DMS114 treated with DMSO at 0.1 percent for 48 hours (cell line): Measurements from ENCODE around the gene PCMT1.
"Not testable (repeated sequence)": the region's sequence is repeated elsewhere in the genome, so short reads cannot be mapped to it uniquely, and the experiment has no call there.

ENCODE experiments used
- DNase-seq: peaks from one replicate; lab custom pipeline; 2025; ENCODE audit not compliant: unreplicated experiment; lab: John Stamatoyannopoulos, UW

PCMT1 gene

GRCh38 chr6:149813351-149813750 is 63.8 kb downstream of the PCMT1 start:
- DNase-seq: no peak

- no peak for DNase-seq
Measured at GRCh38 chr6:149815788-149816187, 66.2 kb downstream of the PCMT1 start.

GRCh38 chr6:149820506-149820905 is 71.0 kb downstream of the PCMT1 start:
- DNase-seq: no peak

DNA sequence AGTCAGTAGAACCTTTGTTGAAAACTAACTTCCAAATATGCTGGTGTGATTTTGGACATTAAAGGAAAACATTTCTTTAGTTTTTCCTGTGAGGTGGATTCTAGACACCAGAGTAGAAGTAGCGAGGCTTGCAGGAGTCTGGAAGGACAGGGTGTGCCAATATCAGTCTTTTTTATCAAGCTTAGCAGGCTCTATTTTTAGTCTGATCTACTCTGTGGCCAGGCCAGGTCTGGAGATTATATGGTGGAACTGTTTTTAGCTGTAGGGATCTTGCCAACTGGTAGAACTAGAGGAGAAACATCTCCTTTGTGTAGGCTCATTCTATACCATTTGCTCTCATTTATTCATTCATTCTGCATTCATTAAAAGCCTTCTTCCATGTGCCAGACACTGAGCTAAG is 72.0 kb downstream of the PCMT1 start:
- DNase-seq: no peak

GRCh38 chr6:149823013-149823412 is 73.5 kb downstream of the PCMT1 start:
- no peak for DNase-seq

GRCh38 chr6:149825292-149825691 is 75.8 kb downstream of the PCMT1 start:
- no peak for DNase-seq

- no peak for DNase-seq
Measured at GRCh38 chr6:149830731-149831307, 81.3 kb downstream of the PCMT1 start.

DNA sequence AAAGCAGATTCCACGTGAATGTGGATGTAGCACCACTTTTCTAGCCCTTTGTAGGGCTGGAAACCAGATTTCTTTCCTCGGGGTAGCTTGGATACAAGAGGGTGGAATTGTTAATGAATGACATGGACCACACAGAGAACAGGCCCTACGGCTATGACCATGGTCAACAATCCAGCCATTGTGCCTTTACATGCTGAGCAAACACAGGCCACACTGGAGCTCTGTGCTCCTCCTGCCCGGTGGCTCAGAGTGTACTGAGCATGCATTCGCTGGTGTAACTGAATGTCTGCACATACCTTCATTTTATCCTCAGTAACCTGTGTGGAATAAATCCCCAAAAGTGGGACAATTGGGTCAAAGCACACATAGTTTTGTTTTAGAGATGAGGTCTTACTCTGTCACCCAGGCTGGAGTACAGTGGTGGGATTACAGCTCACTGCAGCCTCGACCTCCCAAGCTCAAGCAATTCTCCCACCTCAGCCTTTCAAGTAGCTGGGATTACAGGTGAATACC is 81.8 kb downstream of the PCMT1 start:
- DNase-seq: no peak

DNA sequence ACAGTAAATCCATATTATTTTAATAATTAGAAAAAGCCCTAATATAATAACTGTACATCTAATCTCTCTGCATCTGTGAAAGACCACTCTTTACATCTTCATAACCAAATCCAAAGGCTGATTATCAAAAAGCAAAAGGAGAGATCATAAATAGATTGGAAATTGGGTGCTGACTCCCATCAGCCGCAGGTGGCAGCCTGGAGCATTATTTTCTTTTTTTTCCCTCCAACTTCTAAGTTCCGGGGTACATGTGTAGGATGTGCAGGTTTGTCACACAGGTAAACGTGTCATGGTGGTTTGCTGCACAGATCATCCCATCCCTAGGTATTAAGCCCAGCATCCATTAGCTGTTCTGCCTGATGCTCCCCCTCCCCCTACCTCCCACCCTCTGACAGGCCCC is 84.1 kb downstream of the PCMT1 start:
- no peak for DNase-seq

GRCh38 chr6:149834513-149835481 is 85.3 kb downstream of the PCMT1 start:
- DNase-seq: peak; percentile 13

DNA sequence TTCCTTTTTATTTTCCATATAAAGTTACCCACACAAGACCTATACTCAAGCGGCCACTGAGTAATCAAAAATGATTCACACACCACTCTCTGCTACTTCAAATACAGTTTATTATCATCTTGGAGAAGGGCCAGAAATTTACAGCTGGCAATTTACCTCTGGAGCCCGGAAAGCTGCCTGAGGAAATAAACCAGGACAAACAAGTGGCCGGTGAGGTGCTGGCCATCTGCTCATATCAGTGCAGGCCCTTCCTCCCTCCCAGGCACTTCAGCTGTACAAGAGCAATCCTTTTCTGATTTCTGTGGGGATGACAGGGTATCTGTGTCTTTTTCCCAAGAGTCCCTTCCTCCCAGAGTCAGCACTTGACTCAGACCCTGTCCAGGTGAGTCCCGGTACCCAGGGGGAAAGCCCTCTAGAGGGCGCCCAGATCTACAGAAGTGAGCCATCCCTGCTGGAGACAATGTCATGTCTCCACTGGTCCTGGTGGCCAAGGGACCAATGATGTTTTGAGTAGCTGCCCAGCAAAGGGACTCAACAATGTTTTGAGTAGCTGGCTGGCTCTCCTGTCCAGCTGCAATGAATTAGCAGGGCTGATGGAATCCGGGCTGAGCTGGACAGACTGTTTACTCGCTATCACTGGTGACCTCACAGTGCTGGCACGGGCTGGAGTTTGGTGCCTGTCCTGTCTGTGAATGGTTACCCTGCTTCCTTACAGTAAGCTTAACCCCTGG is 91.0 kb downstream of the PCMT1 start:
- DNase-seq: no peak

- no peak for DNase-seq
Measured at GRCh38 chr6:149842331-149842730, 92.8 kb downstream of the PCMT1 start.

GRCh38 chr6:149843051-149843633 is 93.6 kb downstream of the PCMT1 start:
- DNase-seq: no peak

GRCh38 chr6:149844036-149844435 is 94.5 kb downstream of the PCMT1 start:
- not testable (repeated sequence) for DNase-seq

GRCh38 chr6:149844480-149844879 is 94.9 kb downstream of the PCMT1 start:
- no peak for DNase-seq

DNA sequence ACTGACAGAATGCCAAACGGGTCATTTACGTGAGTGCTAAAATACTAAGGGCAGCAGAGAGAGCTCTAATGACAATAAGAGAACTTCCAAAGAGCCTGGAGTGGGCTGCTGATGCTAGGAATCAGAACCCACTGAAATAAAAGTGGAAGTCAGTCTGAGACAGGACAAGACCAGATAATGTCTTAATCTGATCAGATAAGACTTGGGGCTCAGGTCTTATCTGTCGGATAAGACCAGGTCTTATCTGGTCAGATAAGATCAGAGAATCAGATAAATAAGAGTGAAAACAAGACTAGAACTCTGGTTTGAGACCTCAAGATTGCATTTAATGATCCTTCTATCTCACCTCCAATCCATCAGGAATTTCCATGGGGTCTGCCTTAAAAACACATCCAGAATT is 96.0 kb downstream of the PCMT1 start:
- DNase-seq: no peak

DNA sequence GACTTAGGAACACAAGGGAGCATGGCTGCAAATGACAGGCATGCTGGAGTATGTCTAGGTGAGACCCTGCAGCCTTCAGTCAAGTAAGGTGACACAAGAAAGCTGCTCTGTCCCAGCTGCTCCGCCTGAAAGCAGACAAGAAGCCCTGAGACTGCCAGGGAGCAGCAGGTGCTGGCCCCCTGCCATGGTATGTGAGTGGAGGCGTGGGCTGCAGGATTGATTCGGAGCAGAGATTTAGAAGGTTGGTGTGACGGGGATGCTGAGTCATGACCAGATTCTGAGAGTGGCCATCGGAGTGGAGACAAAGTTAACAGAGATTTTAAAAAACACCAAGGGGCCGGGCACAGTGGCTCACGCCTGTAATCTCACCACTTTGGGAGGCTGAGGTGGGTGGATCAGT is 96.8 kb downstream of the PCMT1 start:
- no peak for DNase-seq

DNA sequence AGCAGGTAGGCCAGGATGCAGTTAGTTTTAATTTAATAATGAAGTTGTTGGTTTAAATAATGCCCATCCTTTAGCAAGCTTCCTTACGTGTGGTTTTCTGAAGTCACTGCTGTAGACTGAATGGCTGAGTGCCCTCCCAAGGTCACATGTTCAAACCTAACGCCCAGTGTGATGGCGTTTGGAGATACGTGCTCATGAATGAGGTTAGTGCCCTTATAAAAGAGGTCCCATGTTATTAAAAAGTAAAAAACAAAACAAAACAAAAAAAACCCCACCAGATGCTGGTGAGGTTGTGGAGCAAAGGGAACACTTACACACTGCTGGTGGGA is 98.4 kb downstream of the PCMT1 start:
- no peak for DNase-seq

DNA sequence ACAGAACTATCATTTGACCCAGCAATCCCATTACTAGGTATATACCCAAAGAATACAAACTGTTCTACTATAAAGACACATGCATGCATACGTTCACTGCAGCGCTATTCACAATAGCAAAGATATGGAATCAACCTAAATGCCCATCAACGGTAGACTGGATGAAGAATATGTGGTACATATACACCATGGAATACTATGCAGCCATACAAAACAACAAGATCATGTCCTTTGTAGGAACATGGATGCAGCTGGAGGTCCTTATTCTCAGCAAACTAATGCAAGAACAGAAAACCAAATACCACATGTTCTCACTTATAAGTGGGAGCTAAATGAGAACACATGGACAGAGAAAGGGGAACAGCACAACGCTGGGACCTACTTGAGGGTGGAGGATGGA is 98.8 kb downstream of the PCMT1 start:
- DNase-seq: not testable (repeated sequence)

DNA sequence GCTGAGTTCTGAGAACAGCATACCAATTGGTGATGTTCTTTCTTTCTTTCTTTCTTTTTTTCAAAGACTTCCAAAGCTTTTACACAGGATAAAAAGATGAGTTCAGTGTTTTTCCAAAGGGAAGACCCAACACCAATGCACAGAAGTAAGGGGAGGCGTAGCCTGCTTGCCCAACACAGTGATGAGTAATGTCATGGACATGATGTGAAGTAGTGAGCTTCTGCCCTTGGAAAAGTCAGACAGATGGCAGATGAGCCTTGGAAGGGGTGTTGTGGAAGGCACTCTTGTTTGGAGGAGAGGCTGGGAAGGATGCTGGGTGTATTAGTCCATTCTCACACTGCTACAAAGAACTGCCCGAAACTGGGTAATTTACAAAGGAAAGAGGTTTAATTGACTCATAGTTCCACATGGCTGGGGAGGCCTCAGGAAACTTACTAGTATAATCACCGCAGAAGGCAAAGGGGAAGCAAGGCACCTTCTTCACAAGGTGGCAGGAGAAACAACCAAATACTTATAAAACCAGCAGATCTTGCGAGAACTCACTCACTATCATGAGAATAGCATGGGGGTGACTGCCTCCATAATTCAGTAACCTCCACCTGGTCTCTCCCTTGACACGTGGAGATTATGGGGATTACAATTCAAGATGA is 102.0 kb downstream of the PCMT1 start:
- no peak for DNase-seq

- no peak for DNase-seq
Measured at GRCh38 chr6:149852180-149852579, 102.6 kb downstream of the PCMT1 start.
